ENCODE measurements around the gene RNF150.

Gene RNF150

GRCh38 chr4:141130947-141131605 is 2.2 kb downstream of the RNF150 start:
- H3K27ac ChIP-seq (replicated peaks): no peak overlapping the region
- H3K4me3 ChIP-seq (replicated peaks; ENCODE audit: insufficient read depth, low read length): no peak overlapping the region
- peaks cover 45% of the 10 kb centered on the region for H3K27me3 ChIP-seq (ENCODE audit: insufficient read depth, poor library complexity, severe bottlenecking)
- no peak for DNase-seq (ENCODE audit: low read depth in 1 of 2, low spot score in 1 of 2)
- TF ChIP-seq REST (IDR thresholded peaks at IDR 0.05; ENCODE audit: insufficient replicate concordance, low read depth) (no peak), SPI1 (IDR thresholded peaks at IDR 0.05; ENCODE audit: borderline replicate concordance, low read depth) (no peak), CTCF (IDR thresholded peaks at IDR 0.05; ENCODE audit: insufficient read depth, low read length) (no peak), GABPA (IDR thresholded peaks at IDR 0.05; ENCODE audit: low read depth) (no peak), POLR2AphosphoS5 (IDR thresholded peaks at IDR 0.05; ENCODE audit: low read depth) (no peak)

- Histone ChIP-seq H3K4me3 (replicated peaks; ENCODE audit: insufficient read depth, low read length) (no peak overlapping the region), H3K27ac (replicated peaks) (no peak overlapping the region), H3K27me3 (ENCODE audit: insufficient read depth, poor library complexity, severe bottlenecking) (peaks cover 29% of the 10 kb centered on the region)
- TF ChIP-seq CTCF (IDR thresholded peaks at IDR 0.05; ENCODE audit: insufficient read depth, low read length) (no peak), POLR2AphosphoS5 (IDR thresholded peaks at IDR 0.05; ENCODE audit: low read depth) (no peak), SPI1 (IDR thresholded peaks at IDR 0.05; ENCODE audit: borderline replicate concordance, low read depth) (no peak), GABPA (IDR thresholded peaks at IDR 0.05; ENCODE audit: low read depth) (no peak), REST (IDR thresholded peaks at IDR 0.05; ENCODE audit: insufficient replicate concordance, low read depth) (no peak)
- DNase-seq (ENCODE audit: low read depth in 1 of 2, low spot score in 1 of 2): no peak
Measured at GRCh38 chr4:141127884-141128283, 5.4 kb downstream of the RNF150 start.

GRCh38 chr4:141126769-141127168 is 6.5 kb downstream of the RNF150 start:
- Histone ChIP-seq H3K4me3 (replicated peaks; ENCODE audit: insufficient read depth, low read length) (no peak overlapping the region), H3K27me3 (ENCODE audit: insufficient read depth, poor library complexity, severe bottlenecking) (peaks cover 22% of the 10 kb centered on the region), H3K27ac (replicated peaks) (no peak overlapping the region)
- TF ChIP-seq GABPA (IDR thresholded peaks at IDR 0.05; ENCODE audit: low read depth): no peak
- TF ChIP-seq SPI1 (IDR thresholded peaks at IDR 0.05; ENCODE audit: borderline replicate concordance, low read depth): no peak
- TF ChIP-seq CTCF (IDR thresholded peaks at IDR 0.05; ENCODE audit: insufficient read depth, low read length): no peak
- no peak for TF ChIP-seq REST (IDR thresholded peaks at IDR 0.05; ENCODE audit: insufficient replicate concordance, low read depth)
- no peak for TF ChIP-seq POLR2AphosphoS5 (IDR thresholded peaks at IDR 0.05; ENCODE audit: low read depth)
- no peak for DNase-seq (ENCODE audit: low read depth in 1 of 2, low spot score in 1 of 2)
